Activated naive CD8-positive, alpha-beta T cell (primary cell): ENCODE results near the gene GTF2IRD1.

Experiments
- H3K27ac Mint-ChIP-seq: one replicate; pipeline ENCODE4 v1.8.0; 2021; ENCODE audit warnings: mixed read lengths
- H3K27me3 Mint-ChIP-seq: one replicate; pipeline ENCODE4 v1.8.0; 2021; ENCODE audit warnings: mixed read lengths
- H3K36me3 Mint-ChIP-seq: one replicate; pipeline ENCODE4 v1.8.0; 2021; ENCODE audit warnings: mixed read lengths
- H3K4me1 Mint-ChIP-seq: one replicate; pipeline ENCODE4 v1.8.0; 2021; ENCODE audit warnings: low read depth, mixed read lengths
- H3K4me3 Mint-ChIP-seq: one replicate; pipeline ENCODE4 v1.8.0; 2021; ENCODE audit warnings: mild to moderate bottlenecking, mixed read lengths
- H3K9me3 Mint-ChIP-seq: one replicate; pipeline ENCODE4 v1.8.0; 2021; ENCODE audit warnings: low read depth, mixed read lengths

GTF2IRD1 gene

DNA sequence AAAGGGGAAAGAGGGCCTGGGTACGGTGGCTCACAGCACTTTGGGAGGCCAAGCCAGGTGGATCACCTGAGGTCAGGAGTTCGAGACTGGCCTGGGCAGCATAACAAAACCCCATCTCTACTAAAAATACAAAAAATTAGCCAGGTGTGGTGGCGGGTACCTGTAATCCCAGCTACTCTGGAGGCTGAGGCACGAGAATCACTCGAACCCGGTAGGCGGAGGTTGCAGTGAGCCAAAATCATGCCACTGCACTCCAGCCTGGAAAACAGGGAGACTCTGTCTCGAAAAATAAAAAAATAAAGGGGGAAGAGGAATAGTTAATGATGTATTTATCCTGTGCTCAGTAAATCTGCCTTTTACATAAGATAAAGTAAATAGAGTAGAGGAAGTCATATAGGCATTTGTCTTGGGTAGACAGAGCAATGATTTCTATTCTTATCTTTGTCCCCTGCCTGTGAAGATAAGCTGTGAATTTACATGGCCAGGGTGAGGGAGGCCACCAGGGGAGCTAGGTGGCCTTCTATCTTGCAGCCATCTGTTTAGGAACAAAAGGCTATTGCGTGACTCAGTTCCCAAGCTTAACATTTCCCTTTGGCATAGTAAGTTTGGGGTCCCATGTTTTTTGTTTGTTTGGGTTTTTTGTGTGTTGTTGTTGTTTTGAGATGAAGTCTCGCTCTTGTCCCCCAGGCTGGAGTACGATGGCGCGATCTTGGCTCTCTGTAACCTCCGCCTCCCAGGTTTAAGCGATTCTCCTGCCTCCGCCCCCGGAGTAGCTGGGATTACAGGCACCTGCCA is 130.7 kb downstream of the GTF2IRD1 start:
- H3K9me3 Mint-ChIP-seq, result no peaks in the 10 kb centered on the region
- H3K27me3 Mint-ChIP-seq, result no peaks in the 10 kb centered on the region
- H3K4me1 Mint-ChIP-seq, result no peaks in the 10 kb centered on the region
- H3K36me3 Mint-ChIP-seq, result no peaks in the 10 kb centered on the region
- no peak overlapping the region for H3K4me3 Mint-ChIP-seq
- H3K27ac Mint-ChIP-seq, result no peak overlapping the region

DNA sequence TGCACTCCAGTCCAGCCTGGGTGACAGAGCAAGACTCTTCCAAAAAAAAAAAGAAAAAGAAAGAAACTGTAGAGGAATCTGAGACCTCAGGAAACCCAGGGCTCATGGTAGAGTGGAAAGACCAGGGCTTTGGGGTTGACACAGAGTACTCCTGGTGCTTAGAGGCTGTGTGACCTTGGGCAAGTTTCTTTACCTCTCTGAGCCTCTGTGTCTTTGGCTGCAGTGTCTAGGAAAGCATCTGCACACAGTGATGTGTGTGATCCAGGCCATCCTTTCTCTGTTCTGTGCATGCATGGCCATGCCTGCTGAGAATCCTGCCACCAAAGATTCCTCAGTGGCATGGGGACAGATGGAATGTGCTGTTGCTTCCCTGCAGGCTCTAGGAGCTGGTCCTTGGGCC is 132.1 kb downstream of the GTF2IRD1 start:
- no peaks in the 10 kb centered on the region for H3K9me3 Mint-ChIP-seq
- H3K4me1 Mint-ChIP-seq, result no peaks in the 10 kb centered on the region
- H3K36me3 Mint-ChIP-seq, result no peaks in the 10 kb centered on the region
- no peak overlapping the region for H3K4me3 Mint-ChIP-seq
- H3K27ac Mint-ChIP-seq, result no peak overlapping the region
- H3K27me3 Mint-ChIP-seq, result no peaks in the 10 kb centered on the region

DNA sequence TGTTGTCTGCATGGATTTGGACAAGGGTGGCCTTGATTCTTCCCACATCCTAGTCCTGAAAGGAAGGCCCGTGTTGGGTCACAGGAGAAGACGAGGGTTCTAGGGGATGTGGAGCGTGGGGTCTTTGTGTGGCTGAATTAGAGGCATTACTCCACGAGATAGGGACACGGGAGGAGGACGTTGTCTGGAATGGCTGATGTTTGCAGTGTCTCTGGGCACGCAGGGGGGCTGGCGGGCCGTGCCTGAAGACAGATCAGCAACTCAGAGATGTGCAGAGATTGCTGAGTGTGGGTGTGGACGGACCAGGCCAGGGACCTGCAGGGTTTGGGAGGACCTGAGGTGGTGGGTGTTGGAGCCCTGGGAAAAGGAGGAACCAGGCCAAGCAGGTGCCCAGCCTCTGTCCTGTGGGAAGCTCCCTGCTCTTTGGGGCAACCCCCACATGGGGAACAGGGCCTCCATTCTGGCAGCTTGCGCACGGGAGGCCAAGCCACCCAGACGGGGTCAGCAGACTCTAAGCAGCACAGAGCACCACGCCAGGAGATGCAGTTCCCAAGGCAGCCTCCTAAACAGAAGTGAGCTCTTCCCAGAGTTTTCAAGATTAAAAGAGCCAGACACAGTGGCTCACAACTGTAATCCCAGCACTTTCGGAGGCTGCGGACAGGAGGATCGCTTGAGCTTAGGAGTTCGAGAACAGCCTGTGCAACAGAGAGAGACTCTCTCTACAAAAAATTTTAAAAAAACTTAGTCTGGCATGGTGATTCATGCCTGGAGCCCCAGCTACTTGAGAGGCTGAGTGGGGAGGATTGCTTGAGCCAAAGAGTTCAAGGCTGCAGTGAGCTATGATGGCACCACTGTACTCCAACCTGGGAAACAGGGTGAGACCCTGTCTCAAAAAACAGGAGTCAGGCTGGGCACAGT is 132.8 kb downstream of the GTF2IRD1 start:
- Mint-ChIP-seq H3K9me3 (no peaks in the 10 kb centered on the region), H3K27me3 (no peaks in the 10 kb centered on the region), H3K27ac (no peak overlapping the region), H3K36me3 (no peaks in the 10 kb centered on the region), H3K4me1 (no peaks in the 10 kb centered on the region), H3K4me3 (no peak overlapping the region)

DNA sequence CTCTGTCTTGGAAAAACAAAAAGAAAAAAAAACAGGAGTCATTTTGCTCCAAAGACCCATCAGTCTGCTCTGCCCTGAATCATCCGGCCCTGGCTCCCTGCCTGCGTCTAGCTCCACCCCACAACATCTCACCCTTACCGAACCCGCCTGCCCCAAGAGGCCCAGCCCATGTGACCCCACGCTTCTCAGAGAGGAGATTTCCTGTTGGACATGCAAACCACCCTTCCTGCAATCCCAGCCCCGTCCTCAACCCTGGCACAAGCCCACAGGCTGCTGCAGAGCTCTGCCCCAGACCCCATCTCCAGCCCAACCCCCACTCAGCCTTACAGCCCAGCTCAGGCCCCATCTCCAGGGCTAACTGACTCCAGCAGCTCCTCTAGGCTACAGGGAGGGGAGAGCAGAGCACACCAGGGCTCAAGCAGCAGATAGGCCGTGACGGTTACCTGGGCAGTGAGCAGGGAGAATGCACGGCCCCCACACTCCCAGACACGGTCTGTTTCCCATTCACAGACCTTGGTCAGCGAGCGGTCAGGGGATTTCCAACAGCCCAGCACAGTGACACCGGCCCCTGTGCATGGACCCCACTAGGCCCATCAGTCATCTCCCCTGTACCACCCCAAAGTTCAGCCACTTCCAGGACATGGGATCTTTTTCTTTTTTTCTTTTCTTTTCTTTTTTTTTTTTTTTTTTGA is 133.9 kb downstream of the GTF2IRD1 start:
- no peaks in the 10 kb centered on the region for H3K9me3 Mint-ChIP-seq
- no peak overlapping the region for H3K27ac Mint-ChIP-seq
- H3K27me3 Mint-ChIP-seq, result no peaks in the 10 kb centered on the region
- H3K4me1 Mint-ChIP-seq, result no peaks in the 10 kb centered on the region
- no peaks in the 10 kb centered on the region for H3K36me3 Mint-ChIP-seq
- no peak overlapping the region for H3K4me3 Mint-ChIP-seq

DNA sequence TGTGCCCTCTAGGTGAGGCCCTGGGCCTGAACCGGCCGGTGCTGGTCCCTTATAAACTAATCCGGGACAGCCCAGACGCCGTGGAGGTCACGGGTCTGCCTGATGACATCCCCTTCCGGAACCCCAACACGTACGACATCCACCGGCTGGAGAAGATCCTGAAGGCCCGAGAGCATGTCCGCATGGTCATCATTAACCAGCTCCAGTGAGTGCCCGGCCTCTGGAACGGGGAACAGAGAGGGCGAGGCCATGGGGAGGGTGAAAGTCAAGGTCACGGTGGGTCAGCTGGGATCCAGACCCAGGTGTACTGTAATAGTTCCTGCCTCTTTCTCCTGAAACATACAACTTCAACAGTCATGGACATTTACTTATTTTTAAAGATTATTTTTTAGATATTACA is 137.1 kb downstream of the GTF2IRD1 start:
- H3K36me3 Mint-ChIP-seq, result no peaks in the 10 kb centered on the region
- no peaks in the 10 kb centered on the region for H3K4me1 Mint-ChIP-seq
- no peak overlapping the region for H3K27ac Mint-ChIP-seq
- H3K4me3 Mint-ChIP-seq, result no peak overlapping the region
- no peaks in the 10 kb centered on the region for H3K9me3 Mint-ChIP-seq
- no peaks in the 10 kb centered on the region for H3K27me3 Mint-ChIP-seq

DNA sequence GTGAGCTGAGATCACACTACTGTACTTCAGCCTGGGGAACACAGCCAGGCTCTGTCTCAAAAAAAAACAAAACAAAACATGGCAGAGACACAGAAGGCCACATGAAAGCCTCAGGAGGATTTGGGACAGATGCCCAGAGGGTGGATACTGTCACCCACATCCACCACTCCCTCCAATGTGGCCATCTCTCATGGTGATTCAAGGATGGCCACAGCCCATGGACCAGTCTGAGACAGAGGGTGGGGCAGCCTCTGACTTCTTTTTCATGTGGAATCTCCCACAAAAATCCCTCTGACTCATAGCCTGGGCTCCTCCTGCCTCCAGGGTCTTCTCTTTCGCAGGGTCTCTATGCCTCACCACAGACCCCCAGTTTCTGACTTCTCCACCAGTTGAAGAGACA is 144.9 kb downstream of the GTF2IRD1 start:
- no peaks in the 10 kb centered on the region for H3K9me3 Mint-ChIP-seq
- H3K36me3 Mint-ChIP-seq, result no peaks in the 10 kb centered on the region
- no peak overlapping the region for H3K4me3 Mint-ChIP-seq
- H3K4me1 Mint-ChIP-seq, result peaks cover 3% of the 10 kb centered on the region
- no peak overlapping the region for H3K27ac Mint-ChIP-seq
- H3K27me3 Mint-ChIP-seq, result no peaks in the 10 kb centered on the region

DNA sequence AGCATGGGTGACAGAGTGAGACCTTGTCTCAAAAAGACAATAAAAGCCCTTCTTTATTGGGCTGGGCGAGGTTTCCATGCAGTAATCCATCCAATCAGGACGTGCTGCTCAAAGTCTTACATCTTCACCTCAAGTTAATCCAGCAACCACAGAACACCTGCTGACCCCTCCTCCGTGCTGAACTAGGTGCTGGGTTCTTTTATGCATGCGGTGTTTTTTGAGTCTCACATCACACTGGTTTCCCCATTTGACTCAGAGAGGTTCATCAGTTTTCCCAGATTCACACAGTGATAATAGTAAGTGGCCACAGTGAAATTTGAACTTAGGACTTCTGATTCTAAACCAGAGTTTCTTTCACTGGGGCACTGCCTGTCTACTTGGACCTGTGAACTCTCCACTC is 145.5 kb downstream of the GTF2IRD1 start:
- no peaks in the 10 kb centered on the region for H3K9me3 Mint-ChIP-seq
- no peaks in the 10 kb centered on the region for H3K27me3 Mint-ChIP-seq
- no peak overlapping the region for H3K4me3 Mint-ChIP-seq
- no peaks in the 10 kb centered on the region for H3K36me3 Mint-ChIP-seq
- peaks cover 3% of the 10 kb centered on the region for H3K4me1 Mint-ChIP-seq
- H3K27ac Mint-ChIP-seq, result no peak overlapping the region

DNA sequence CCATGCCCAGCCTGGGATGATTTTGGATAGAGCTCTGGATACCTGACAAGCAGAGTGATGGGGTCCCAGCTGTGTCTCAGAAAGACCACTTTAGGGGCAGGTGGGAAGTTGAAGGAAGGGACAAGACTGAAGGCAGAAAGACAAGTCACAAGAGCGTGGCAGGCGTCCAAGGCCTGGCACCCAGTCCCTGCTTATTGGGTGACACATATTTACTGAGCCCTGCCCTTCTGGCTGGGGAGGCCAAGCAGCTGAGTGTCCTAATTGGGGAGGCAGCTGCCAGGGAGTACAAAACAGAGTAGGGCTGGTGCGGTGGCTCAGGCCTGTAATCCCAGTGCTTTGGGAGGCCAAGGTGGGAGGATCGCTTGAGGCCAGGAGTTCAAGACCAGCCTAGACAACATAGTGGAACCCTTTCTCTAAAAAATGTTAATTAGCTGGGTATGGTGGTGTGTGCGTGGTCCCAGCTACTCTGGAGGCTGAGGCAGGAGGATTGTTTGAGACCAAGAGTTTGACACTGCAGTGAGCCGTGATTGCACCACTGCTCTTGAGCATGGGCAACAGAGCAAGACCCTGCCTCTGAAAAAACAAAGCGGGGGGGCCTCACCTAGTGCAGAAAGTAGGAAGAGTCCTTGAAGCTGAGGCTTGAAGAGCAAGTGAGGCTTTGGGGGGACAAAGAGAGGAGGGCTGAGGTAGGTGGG is 150.8 kb downstream of the GTF2IRD1 start:
- peak overlapping the region; percentile 38 for H3K4me3 Mint-ChIP-seq
- no peak overlapping the region for H3K27ac Mint-ChIP-seq
- H3K4me1 Mint-ChIP-seq, result peaks cover 12% of the 10 kb centered on the region
- H3K9me3 Mint-ChIP-seq, result no peaks in the 10 kb centered on the region
- no peaks in the 10 kb centered on the region for H3K27me3 Mint-ChIP-seq
- H3K36me3 Mint-ChIP-seq, result no peaks in the 10 kb centered on the region

DNA sequence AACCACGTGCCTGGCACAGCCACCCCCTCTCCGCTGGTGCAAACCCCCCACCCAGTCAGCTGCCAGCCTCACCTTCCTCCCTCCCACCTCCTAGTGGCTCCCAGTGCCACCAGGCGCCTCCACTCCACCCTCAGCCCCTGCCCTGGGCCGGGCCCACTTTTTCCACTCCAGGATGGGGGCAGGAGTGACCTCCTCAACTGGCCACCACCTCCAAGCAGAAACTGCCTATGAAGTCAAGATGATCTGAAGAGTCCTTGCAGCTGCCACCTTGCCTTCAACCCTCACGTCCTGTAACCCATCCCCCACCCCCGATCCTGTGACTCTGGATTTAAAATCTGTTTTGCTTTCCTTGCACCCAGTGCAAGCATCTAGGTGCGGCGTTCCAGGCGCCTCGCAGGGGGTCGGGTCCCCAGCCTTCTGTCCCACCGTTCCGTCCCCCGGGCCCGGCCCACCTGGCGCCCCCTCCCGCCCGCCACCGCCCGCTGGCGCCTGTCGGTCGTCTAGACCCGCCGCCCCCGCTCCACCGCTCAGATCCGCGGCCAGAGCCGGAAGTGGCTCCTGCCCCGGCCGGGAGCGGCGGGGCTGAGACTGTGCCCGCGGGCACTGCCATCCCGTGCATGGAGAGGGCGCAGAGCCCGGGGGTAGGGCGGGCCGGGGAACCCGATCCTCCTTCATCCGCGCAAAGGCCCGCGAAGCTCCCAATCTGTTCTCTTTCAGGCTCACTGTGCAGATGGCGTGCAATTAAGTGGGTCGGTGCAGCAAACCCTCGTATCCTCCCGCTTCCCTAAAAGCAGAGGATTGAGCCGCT is 152.6 kb downstream of the GTF2IRD1 start:
- peaks cover 12% of the 10 kb centered on the region for H3K4me1 Mint-ChIP-seq
- no peaks in the 10 kb centered on the region for H3K27me3 Mint-ChIP-seq
- no peaks in the 10 kb centered on the region for H3K9me3 Mint-ChIP-seq
- peak overlapping the region; percentile 69 for H3K4me3 Mint-ChIP-seq
- no peaks in the 10 kb centered on the region for H3K36me3 Mint-ChIP-seq
- no peak overlapping the region for H3K27ac Mint-ChIP-seq

DNA sequence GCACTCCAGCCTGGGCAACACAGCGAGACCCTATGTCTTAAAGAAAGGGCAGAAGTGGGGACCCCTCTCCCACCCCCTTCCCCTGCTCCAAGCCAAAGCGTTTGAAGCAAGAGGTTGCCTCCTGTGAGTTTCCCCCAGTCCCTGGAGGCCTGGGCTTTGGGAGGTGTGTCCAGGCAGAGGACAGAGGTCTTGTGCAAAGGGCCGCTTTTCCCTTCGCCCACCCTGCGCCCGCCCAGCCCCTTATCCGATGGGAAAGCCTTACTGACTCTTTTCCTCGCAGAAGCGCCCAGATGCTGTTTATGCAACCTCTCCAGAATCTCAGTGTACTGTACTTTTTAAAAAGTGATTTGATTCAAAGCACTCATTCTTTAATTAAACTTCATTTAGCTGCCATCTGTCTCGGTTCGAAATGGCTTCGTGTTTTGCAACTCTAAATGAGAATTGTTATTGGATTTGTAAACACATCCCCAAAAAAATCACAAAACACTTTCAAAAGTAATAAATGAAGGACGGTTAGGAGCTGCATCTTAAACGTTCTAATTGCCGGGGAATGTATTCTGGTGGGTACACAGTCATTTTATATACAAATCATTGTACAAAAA is 153.3 kb downstream of the GTF2IRD1 start:
- Mint-ChIP-seq H3K36me3 (no peaks in the 10 kb centered on the region), H3K4me3 (peak overlapping the region; percentile 68), H3K27ac (no peak overlapping the region), H3K9me3 (no peaks in the 10 kb centered on the region), H3K4me1 (peaks cover 12% of the 10 kb centered on the region), H3K27me3 (no peaks in the 10 kb centered on the region)

DNA sequence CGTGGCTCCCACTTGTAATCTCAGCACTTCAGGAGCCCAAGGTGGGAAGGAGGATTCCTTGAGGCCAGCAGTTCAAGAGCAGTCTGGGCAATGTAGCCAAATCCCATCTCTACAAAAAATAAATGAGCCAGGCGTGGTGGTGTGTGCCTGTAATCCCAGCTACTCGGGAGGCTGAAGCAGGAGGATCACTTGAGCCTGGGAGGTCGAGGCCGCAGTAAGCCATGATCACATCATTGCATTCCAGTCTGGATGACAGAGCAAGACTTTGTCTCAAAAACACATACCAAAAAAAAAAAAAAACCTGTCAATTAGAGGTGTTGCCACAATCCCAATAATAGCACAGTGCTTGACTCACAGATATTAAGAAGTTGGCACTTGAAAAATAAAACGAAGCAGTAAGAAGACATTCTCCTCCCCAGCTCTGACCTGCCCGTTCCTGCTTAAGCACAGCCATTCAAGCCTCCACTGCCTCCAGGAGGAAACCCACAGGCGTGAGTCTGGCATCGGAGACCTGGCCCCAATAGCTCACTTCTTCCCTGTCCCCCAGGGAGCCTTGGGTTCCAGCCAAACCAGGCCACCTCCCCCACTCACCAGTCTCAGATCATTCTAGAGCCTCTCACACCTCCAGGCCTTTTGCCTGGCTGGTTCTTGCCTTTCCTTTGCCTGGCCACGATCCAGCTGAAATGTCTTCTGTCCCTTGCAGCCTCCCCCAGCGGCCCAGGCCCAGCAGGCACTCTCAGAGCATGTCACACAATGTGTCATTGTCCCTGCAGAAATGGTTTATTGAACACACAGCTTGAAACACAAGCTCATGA is 158.5 kb downstream of the GTF2IRD1 start:
- Mint-ChIP-seq H3K27me3 (no peaks in the 10 kb centered on the region), H3K4me1 (peaks cover 13% of the 10 kb centered on the region), H3K9me3 (no peaks in the 10 kb centered on the region), H3K36me3 (peaks cover 2% of the 10 kb centered on the region), H3K4me3 (no peak overlapping the region), H3K27ac (no peak overlapping the region)

DNA sequence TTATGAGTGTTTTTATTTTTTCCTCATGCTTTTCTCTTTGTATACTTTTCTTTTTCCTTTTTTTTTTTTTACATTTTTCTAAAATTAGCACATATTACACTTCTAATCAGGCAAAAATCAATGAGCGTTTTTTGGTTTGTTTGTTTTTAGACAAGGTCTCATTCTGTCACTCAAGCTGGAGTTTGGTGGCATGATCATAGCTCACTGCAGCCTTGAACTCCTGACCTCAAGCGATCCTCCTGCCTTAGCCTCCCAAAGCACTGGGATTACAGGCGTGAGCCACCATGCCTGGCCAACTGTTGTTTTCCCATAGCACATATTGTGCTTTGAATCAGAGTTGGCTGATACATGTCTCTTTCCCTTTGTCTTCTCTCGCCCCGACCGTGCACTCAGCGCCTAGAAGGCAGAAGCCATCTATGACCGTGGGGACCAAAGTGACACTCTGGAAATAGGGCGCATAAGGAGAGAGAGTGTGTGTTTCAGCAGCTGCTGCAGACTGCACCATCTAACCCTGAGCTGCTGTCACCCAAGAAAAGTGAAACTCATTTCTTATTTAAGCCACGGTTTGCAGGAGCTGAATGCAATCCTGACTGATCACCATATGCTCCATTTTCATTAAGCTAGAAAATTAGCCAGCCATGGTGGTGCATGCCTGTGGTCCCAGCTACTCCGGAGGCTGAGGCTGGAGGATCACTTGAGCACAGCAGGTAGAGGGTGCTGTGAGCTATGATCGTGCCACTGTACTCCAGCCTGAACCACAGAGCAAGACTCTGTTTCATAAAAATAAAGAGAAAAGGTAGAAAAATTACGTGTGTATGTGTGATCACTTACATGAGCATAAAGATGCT is 162.5 kb downstream of the GTF2IRD1 start:
- Mint-ChIP-seq H3K4me1 (peaks cover 20% of the 10 kb centered on the region), H3K9me3 (no peaks in the 10 kb centered on the region), H3K27me3 (no peaks in the 10 kb centered on the region), H3K4me3 (no peak overlapping the region), H3K27ac (peak overlapping the region; percentile 70), H3K36me3 (peaks cover 2% of the 10 kb centered on the region)
